ENCODE results near the gene ASTL. TPM values are rescaled to one million over a fixed set of nuclear protein-coding genes. Genes with fewer than 3 reads are reported as not detected.

The ASTL gene
- not detected in 2 replicates for total RNA-seq (2011; cell fraction: chromatin; rRNA removed; ENCODE audit: low replicate concordance)
- total RNA-seq (2011; cell fraction: nucleolus; rRNA removed), result not detected in 2 replicates
- not detected in 2 replicates for total RNA-seq (2011; cell fraction: nucleoplasm; rRNA removed)
- total RNA-seq (2014; rRNA removed) (not detected in 2 replicates), total RNA-seq (2014; rRNA removed; fragmentation: Illumina TruSeq; extraction: Trizol) (not detected in 2 replicates), total RNA-seq (2015; rRNA removed; fragmentation: Illumina TruSeq; extraction: Trizol) (not detected in 2 replicates), total RNA-seq (2021) (not detected in 2 replicates), polyA plus RNA-seq (2011; rRNA removed) (not detected in 2 replicates), polyA plus RNA-seq (2014; fragmentation: Illumina TruSeq; extraction: Trizol) (not detected in 2 replicates), polyA plus RNA-seq (2014; fragmentation: Nextera tagmentation; extraction: Ambion mirVana) (not detected), polyA plus RNA-seq (2014; rRNA removed) (not detected in 2 replicates), polyA minus RNA-seq (2011; rRNA and poly(A)+ RNA removed) (not detected in 2 replicates), Bru-seq, nascent RNA (percentile 7 among the genes with signal in this experiment), BruChase-seq, experiment 1, labeled RNA remaining after a 2-hour chase (not detected), BruChase-seq, experiment 2, labeled RNA remaining after a 6-hour chase (percentile 9 among the genes with signal in this experiment)
- polyA plus RNA-seq (2011; cell fraction: cytosol; rRNA removed), result not detected in 2 replicates
- not detected in 2 replicates for polyA plus RNA-seq (2011; cell fraction: nucleus; rRNA removed)
- not detected in 2 replicates for polyA plus RNA-seq (2012)
- polyA minus RNA-seq (2011; cell fraction: cytosol; rRNA and poly(A)+ RNA removed), result not detected in 2 replicates
- not detected in 2 replicates for polyA minus RNA-seq (2011; cell fraction: nucleus; rRNA and poly(A)+ RNA removed)
- long read RNA-seq, experiment 1, result 0 reads
- long read RNA-seq, experiment 2, result 0 reads
- long read RNA-seq, experiment 3, result 0 reads

DNA sequence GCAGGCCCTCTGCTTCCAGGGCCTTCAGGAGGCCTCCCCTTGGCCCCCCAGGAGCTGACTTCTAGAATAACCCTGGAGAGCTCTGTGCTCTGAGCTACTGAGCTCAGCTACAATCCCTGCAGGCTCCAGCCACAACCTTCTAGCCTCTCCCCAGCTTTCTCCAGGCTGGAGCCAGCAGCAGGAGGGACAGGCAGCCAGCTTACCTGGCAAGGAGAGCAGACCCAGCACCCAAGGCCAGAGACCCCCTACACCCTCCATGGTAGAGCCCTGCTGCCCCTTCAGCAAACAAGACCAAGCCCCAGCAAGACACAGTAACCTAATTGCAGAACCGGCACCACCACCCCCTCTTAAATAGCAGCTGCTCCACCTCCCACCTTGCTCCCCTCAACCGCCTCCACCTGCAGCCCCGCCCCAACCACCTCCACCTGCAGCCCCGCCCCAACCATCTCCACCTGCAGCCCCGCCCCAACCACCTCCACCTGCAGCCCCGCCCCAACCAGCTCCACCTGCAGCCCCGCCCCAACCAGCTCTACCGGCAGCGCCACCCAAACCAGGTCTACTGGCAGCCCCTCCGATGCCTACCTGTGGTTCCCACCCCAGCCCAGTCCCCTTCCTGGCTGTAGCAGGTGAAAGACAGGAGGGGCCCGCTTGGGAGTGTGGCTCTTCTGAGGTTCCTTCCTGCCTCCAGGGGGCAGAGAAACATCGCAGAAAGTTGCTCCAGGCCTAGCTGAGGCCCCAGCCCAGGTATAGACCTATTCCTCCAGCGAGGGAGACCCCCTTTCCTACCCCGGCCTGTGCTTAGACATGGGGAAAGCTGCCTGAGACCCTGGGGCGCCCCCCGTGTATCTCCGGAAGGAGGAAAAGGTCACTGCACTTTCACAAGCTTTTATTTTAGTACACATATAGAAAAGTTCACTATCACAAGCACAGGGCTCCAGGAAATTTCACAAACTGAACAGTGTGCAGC lies at the start of gene ASTL:
ASTL (minus strand) TSS at position 324 of the 967 bp plus-strand sequence; CDS start at position 258, 66 bp downstream.
- POLR2A ChIA-PET, result interaction anchor here (1.3 kb wide), 1 partner anchor 36 kb away, joined by 6 read pairs; no protein-coding TSS in a partner anchor
- Histone ChIP-seq H2AFZ (ENCODE audit: low read depth, low read length) (no peak within 1 kb of the TSS), H3K79me2 (ENCODE audit: control insufficient read depth, insufficient read depth, low read length) (no peaks in the 10 kb centered on the region), H3K9me3 (replicated peaks; ENCODE audit: control insufficient read depth, insufficient read depth, low read depth, low read length) (no peaks in the 10 kb centered on the region), H3K27me3 (ENCODE audit: control insufficient read depth in 2 of 2, insufficient read depth in 2 of 2, low read length in 2 of 2) (peaks cover 29 to 55% of the 10 kb centered on the region in 2 experiments), H3K4me3 (no peak within 1 kb of the TSS), H3K9ac (ENCODE audit: insufficient read depth in 1 of 2, low read depth in 2 of 2, low read length in 2 of 2) (no peak within 1 kb of the TSS), H3K9me1 (ENCODE audit: control insufficient read depth, insufficient read depth, low read length) (no peaks in the 10 kb centered on the region), H4K20me1 (replicated peaks; ENCODE audit: control insufficient read depth, insufficient read depth, low read length) (0 out of 2 replicates have a peak, but pooled peaks cover 12% of the 10 kb centered on the region), H3K36me3 (ENCODE audit: control insufficient read depth, insufficient read depth, low read length) (no peaks in the 10 kb centered on the region), H3K4me2 (ENCODE audit: insufficient read depth, low read length) (no peak within 1 kb of the TSS), H3K4me1 (replicated peaks in 1 of 2; ENCODE audit: control insufficient read depth in 2 of 2, insufficient read depth in 2 of 2, low read length in 2 of 2) (peaks cover 0 to 9% of the 10 kb centered on the region in 2 experiments; a peak in 3 of 5 replicates), H3K27ac (ENCODE audit: extremely low read depth, low read depth, low read length) (no peak within 1 kb of the TSS)
- BruUV-seq (replicated peaks), result no TSS peak
- CTCF ChIA-PET (ENCODE audit: low intra/inter-chr PET ratio), result interaction anchor here (0.6 to 3.0 kb wide), 6 partner anchors 9 to 416 kb away, joined by 3 to 40 read pairs (median 4); no protein-coding TSS in a partner anchor
- intact Hi-C loops (cut with micrococcal nuclease), result loop anchor here (1.0 to 2.0 kb wide), 3 partner anchors 36 to 370 kb away; no protein-coding TSS in a partner anchor
- in situ Hi-C loops (cut with MboI), result no loop called here
- 2% methylated on average over 11 of the region's 17 CpGs for WGBS (ENCODE audit: insufficient coverage, low coverage, missing lambda C conversion rate)
- ATAC-seq (peak; percentile 87), DNase-seq (ENCODE audit: extremely low read depth in 1 of 4, low spot score in 3 of 4) (peak; percentile 41 to 70 (median 60)), FAIRE-seq (peak; percentile 84)
- TF ChIP-seq, protein P1, sequence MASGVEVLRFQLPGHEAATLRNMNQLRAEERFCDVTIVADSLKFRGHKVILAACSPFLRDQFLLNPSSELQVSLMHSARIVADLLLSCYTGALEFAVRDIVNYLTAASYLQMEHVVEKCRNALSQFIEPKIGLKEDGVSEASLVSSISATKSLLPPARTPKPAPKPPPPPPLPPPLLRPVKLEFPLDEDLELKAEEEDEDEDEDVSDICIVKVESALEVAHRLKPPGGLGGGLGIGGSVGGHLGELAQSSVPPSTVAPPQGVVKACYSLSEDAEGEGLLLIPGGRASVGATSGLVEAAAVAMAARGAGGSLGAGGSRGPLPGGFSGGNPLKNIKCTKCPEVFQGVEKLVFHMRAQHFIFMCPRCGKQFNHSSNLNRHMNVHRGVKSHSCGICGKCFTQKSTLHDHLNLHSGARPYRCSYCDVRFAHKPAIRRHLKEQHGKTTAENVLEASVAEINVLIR (CRISPR knock-in tag; IDR thresholded peaks at IDR 0.05), result no peak
- TF ChIP-seq ZNF134 (CRISPR knock-in tag; conservative IDR thresholded peaks at IDR 0.05) (no peak), MAZ (CRISPR knock-in tag; conservative IDR thresholded peaks at IDR 0.05 in 1 of 2, IDR thresholded peaks at IDR 0.05 in 1 of 2) (0 out of 4 replicates have a peak, but pooled peaks of 1 of the 2 experiments have one; percentile 36)
- TF ChIP-seq, protein P2, sequence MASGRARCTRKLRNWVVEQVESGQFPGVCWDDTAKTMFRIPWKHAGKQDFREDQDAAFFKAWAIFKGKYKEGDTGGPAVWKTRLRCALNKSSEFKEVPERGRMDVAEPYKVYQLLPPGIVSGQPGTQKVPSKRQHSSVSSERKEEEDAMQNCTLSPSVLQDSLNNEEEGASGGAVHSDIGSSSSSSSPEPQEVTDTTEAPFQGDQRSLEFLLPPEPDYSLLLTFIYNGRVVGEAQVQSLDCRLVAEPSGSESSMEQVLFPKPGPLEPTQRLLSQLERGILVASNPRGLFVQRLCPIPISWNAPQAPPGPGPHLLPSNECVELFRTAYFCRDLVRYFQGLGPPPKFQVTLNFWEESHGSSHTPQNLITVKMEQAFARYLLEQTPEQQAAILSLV (tag; IDR thresholded peaks at IDR 0.05), result no peak
- TF ChIP-seq, protein P3, sequence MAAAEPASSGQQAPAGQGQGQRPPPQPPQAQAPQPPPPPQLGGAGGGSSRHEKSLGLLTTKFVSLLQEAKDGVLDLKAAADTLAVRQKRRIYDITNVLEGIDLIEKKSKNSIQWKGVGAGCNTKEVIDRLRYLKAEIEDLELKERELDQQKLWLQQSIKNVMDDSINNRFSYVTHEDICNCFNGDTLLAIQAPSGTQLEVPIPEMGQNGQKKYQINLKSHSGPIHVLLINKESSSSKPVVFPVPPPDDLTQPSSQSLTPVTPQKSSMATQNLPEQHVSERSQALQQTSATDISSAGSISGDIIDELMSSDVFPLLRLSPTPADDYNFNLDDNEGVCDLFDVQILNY (CRISPR knock-in tag; IDR thresholded peaks at IDR 0.05), result no peak
